Hematopoietic multipotent progenitor cell (in vitro differentiated cells): ENCODE measurements around the gene FAM20B. TPM values are rescaled to one million over a fixed set of nuclear protein-coding genes. Genes with fewer than 3 reads are reported as not detected.
"Not testable (repeated sequence)": the region's sequence is repeated elsewhere in the genome, so short reads cannot be mapped to it uniquely, and the experiment has no call there.

ENCODE experiments used
- DNase-seq, 3 donors: peaks; one replicate each; pipeline ENCODE4 v3.0.0-alpha.2; 2011 to 2015; ENCODE audit warnings: low read depth in 2 of 3, low spot score in 2 of 3
- total RNA-seq: library from RNA; depleted of rRNA; stranded (reverse); fragments of >200 nt; gene quantifications from one replicate; pipeline ENCODE4 v1.2.3, GENCODE V29; 2012

The FAM20B gene
- total RNA-seq = 14.5 TPM

GRCh38 chr1:179025125-179025974 is at the start of gene FAM20B:
FAM20B (plus strand) TSS chr1:179025894; CDS start chr1:179043848, 17,954 bp downstream.
- DNase-seq = peak; percentile 75 to 95 (median 93)

- DNase-seq = no peak
Measured at GRCh38 chr1:178976541-178976940, 49.2 kb upstream of the FAM20B start.

DNA sequence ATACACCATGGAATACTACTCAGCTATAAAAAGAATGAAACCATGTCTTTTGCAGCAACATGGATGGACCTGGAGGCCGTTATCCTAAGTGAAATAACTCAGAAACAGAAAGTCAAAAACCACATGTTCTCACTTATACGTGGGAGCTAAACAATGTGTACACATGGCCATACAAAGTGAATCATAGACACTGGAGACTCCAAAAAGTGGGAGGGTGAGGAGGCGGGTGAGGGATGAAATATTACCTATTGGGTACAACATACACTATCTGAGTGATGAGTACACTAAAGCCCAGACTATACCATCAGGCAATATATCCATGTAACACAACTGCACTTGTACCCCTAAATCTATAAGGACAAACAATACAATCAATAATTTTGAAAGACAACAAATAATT is 39.5 kb upstream of the FAM20B start:
- DNase-seq = no peak

GRCh38 chr1:178988198-178988597 is 37.5 kb upstream of the FAM20B start:
- not testable (repeated sequence) for DNase-seq

DNA sequence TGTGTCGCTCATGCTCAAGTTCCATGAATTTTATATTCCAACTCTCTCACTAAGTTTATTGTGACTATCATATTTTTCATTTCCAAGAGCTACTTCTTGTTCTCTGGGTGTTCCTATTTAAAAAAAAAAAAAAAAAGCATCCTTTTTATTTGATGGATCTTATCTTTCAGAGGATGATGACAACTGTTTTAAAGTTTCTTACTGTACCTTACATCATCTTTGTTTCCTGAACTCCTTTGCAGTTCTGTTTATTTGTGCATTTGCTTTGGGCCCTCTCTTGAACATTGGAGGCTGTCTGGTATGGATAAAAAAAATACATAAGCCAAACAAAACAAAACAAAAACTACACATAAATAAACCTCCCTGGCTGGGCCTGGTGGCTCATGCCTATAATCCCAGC is 32.1 kb upstream of the FAM20B start:
- DNase-seq = no peak

GRCh38 chr1:178997428-178997827 is 28.3 kb upstream of the FAM20B start:
- no peak for DNase-seq

GRCh38 chr1:178998295-178998694 is 27.4 kb upstream of the FAM20B start:
- no peak for DNase-seq

DNA sequence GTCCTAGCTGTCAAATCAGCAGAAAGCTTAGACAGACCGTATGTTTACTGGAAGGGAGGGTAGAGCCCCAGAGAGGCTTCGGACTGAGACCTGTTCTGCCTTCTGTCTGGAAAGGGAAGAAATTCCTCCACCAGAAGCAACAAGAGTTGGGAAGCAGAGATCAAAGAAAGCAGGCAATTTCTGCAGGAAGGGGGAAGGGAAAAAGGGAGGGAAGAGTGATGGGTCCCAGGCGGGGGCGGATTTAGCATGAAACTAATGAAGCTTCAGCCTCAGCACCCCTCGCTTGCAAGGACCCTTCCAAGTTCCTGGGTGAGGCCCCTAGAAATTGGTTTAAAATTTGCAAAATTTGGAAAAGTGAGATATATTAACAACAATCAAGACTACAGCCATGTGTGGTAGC is 26.6 kb upstream of the FAM20B start:
- no peak for DNase-seq

GRCh38 chr1:179001451-179001850 is 24.2 kb upstream of the FAM20B start:
- DNase-seq = no peak

GRCh38 chr1:179002064-179002463 is 23.6 kb upstream of the FAM20B start:
- not testable (repeated sequence) for DNase-seq

- DNase-seq = peak in 2 of 3 donors; percentile 71 to 85
Measured at GRCh38 chr1:179002552-179003345, 22.9 kb upstream of the FAM20B start.

DNA sequence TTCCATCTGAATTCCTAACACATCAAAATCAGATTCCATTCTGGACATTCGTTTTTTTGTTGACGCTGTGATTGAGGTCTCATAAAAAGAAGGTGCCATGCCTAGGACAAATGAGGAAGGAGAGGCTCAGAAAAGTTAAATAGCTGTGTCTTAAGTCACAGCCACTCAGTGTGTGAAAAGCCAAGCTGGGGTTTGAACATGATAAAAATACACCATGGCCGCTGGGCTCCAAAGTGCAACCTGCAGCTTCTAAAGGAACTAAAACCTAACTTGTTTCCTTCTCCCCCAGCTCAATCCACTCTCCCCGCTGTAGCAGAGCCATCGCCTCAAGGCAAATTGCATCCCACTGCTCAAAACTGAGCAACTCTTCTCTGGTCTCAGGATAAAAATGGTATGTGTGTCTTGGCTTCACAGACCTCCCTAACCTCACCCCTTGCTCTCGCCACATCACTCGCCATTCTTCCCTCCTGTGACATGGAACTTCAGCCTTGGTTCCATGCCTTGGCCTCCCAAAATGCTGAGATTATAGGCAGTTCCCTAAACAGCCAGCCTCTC is 22.1 kb upstream of the FAM20B start:
- no peak for DNase-seq

DNA sequence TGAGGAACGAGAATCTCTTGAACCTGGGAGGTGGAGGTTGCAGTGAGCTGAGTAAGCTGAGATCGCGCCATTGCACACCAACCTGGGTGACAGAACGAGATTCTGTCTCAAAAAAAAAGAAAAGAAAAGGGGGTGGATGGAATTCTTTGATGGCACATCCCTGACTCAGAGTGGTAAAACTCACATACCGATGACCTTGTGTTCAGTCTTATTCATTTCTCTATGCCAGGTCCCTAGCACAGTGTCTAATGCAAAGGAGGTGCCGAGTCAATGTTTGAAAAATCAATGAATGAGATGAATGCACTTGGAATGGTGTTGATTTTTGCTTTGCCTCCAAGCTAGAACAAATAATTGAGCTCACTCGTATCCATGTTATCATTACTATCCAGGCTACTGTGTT is 18.5 kb upstream of the FAM20B start:
- no peak for DNase-seq

GRCh38 chr1:179010671-179011070 is 15.0 kb upstream of the FAM20B start:
- no peak for DNase-seq

GRCh38 chr1:179012038-179012437 is 13.7 kb upstream of the FAM20B start:
- DNase-seq = no peak

DNA sequence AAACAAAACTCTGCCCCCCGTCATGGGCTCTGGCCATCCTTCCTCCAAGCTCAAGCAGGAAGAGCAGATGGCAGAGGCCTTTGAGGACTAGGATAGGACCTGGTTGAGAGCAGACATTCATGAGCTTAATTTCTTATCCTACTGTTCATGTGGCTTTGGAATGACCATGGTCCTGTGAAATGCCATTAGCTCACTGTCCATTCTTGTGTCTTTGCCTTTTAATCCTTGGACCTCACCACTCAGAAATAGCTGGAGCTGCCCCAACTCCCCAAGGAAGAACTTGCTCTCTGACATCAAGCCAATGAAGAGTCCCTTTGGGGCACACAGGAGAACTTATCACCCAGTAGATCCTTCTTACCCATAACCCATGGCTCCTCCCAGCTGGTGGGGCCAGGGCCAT is 11.6 kb upstream of the FAM20B start:
- DNase-seq = no peak

DNA sequence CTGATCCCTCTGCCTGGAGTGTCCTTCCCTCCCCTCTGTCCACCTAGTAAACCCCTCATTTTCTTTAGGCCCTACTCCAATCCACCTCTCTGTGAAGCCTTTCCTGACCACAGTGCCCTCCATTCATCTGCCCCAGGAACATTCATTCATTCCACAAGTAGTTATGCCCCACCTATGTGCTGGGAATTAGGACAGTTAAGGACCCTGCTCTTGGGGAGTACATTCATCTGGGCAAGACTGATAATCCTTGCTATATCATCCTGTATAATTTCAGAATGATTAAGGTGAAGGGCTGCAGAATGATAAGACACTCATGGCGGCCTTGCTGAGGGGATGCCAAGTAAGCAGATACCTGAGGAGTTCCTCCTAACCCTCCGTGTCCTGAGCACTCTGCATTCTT is 10.3 kb upstream of the FAM20B start:
- no peak for DNase-seq

DNA sequence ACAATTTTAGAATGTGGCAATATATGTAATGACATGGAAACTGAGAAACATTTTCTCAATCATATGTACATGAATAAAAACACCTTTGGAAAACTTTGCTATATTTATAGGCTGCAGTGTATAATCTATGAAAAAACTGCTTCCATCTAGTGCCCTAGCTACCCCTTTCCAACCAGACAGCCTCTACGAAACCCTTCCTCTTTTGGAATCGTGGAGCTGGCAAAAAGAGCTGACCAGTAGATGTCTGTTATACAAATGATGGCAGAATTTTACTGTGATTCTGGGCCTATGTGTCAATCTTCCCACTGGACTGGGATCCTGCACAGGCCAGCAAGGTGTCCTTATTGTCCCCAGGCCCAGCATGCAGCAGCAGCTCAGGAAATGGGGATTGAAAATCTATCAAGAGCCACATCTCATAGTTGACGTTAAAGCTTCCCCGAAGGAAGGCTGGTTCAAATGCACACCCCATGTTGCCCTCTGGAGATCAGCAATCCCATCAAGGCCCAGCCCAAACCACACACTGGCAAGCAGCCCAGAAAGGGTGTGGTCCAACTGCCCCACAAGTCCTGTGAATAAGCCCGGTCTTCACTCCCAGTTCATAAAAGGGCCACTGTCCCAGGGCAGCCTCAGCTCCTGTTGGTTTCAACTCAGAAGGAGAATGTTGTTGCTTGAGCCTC is 8.8 kb upstream of the FAM20B start:
- DNase-seq = peak in 2 of 3 donors; percentile 52 to 61

GRCh38 chr1:179017383-179018326 is 8.0 kb upstream of the FAM20B start:
- DNase-seq = no peak

DNA sequence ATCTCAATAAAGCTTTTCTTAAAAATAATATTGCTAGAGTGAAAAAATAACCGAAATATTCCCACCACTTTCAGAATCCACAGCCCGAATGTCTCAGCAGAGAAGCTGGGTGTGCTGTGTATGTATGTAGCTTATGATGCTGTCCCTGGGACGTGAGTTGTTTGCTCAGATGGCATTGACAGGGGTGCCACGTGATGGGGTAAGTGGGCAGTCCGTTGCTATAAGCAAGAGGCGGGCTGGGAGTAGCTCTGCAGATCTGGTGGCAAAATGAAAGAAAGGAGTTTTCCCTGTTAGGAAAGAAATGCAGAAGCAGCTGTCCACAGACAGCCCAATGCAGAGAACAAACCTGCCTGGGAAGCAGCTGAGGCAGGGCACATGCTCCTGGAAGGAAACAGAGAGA is 3.8 kb upstream of the FAM20B start:
- DNase-seq = peak in 1 of 3 donors; percentile 16
